ENCODE data around the gene TTC22.

TTC22 gene

GRCh38 chr1:54745274-54745673 is 55.8 kb downstream of the TTC22 start:
- TF ChIP-seq POLR2AphosphoS5 (IDR thresholded peaks at IDR 0.05; ENCODE audit: low read depth, low read length) (no peak), TAF1 (IDR thresholded peaks at IDR 0.05; ENCODE audit: borderline replicate concordance, insufficient read depth, low read length) (no peak), REST (IDR thresholded peaks at IDR 0.05; ENCODE audit: insufficient read depth in 1 of 2, low read depth in 2 of 2, low read length in 2 of 2) (no peak), FOXP2 (optimal IDR thresholded peaks at IDR 0.05; ENCODE audit: borderline replicate concordance, extremely low read depth, extremely low read length, insufficient read depth) (no peak), SIN3A (IDR thresholded peaks at IDR 0.05; ENCODE audit: borderline replicate concordance, insufficient read depth, low read length) (no peak)

- TF ChIP-seq POLR2AphosphoS5 (IDR thresholded peaks at IDR 0.05; ENCODE audit: low read depth, low read length) (no peak), TAF1 (IDR thresholded peaks at IDR 0.05; ENCODE audit: borderline replicate concordance, insufficient read depth, low read length) (no peak), FOXP2 (optimal IDR thresholded peaks at IDR 0.05; ENCODE audit: borderline replicate concordance, extremely low read depth, extremely low read length, insufficient read depth) (no peak), SIN3A (IDR thresholded peaks at IDR 0.05; ENCODE audit: borderline replicate concordance, insufficient read depth, low read length) (no peak), REST (IDR thresholded peaks at IDR 0.05; ENCODE audit: insufficient read depth in 1 of 2, low read depth in 2 of 2, low read length in 2 of 2) (no peak)
Measured at GRCh38 chr1:54744696-54745095, 56.4 kb downstream of the TTC22 start.

- TF ChIP-seq FOXP2 (optimal IDR thresholded peaks at IDR 0.05; ENCODE audit: borderline replicate concordance, extremely low read depth, extremely low read length, insufficient read depth) (no peak), REST (IDR thresholded peaks at IDR 0.05; ENCODE audit: insufficient read depth in 1 of 2, low read depth in 2 of 2, low read length in 2 of 2) (no peak), TAF1 (IDR thresholded peaks at IDR 0.05; ENCODE audit: borderline replicate concordance, insufficient read depth, low read length) (no peak)
Measured at GRCh38 chr1:54743416-54744226, 57.5 kb downstream of the TTC22 start.

GRCh38 chr1:54742282-54742681 is 58.8 kb downstream of the TTC22 start:
- no peak for TF ChIP-seq POLR2AphosphoS5 (IDR thresholded peaks at IDR 0.05; ENCODE audit: low read depth, low read length)
- TF ChIP-seq TAF1 (IDR thresholded peaks at IDR 0.05; ENCODE audit: borderline replicate concordance, insufficient read depth, low read length): no peak
- no peak for TF ChIP-seq FOXP2 (optimal IDR thresholded peaks at IDR 0.05; ENCODE audit: borderline replicate concordance, extremely low read depth, extremely low read length, insufficient read depth)
- TF ChIP-seq REST (IDR thresholded peaks at IDR 0.05; ENCODE audit: insufficient read depth in 1 of 2, low read depth in 2 of 2, low read length in 2 of 2): no peak
- TF ChIP-seq SIN3A (IDR thresholded peaks at IDR 0.05; ENCODE audit: borderline replicate concordance, insufficient read depth, low read length): no peak
